Heart right ventricle (tissue), 16 donors: ENCODE results near the gene MAP7D3. TPM values are rescaled to one million over a fixed set of nuclear protein-coding genes. Genes with fewer than 3 reads are reported as not detected.
"Not testable (repeated sequence)": the region's sequence is repeated elsewhere in the genome, so short reads cannot be mapped to it uniquely, and the experiment has no call there.

Experiments
- ATAC-seq, 8 donors: fragments of 200-7000 bp; cut with Tn5 transposase; one replicate each; pipeline ENCODE4 v1.9.1; 2020; ENCODE audit warnings: mild to moderate bottlenecking in 8 of 8, moderate library complexity in 8 of 8, moderate number of reproducible peaks in 1 of 8
- DNase-seq, 2 donors: peaks; one replicate each; pipeline ENCODE4 v3.0.0-alpha.2; 2020
- H3K27ac ChIP-seq, 10 donors: fragments of 200-600 bp; sonication (generic) in 2 of 10; one replicate each; pipeline versions ENCODE4 v1.5.0 to v1.8.0; 2020 to 2022; ENCODE audit warnings: mild to moderate bottlenecking in 3 of 10
- H3K27me3 ChIP-seq, 7 donors: fragments of 200-600 bp; one replicate each; pipeline ENCODE4 v1.8.0; 2021 to 2022; ENCODE audit warnings: mild to moderate bottlenecking in 2 of 7
- H3K36me3 ChIP-seq, 9 donors: fragments of 200-600 bp; sonication (generic) in 1 of 9; one replicate each; pipeline versions ENCODE4 v1.5.0 to v1.8.0; 2020 to 2022; ENCODE audit warnings: mild to moderate bottlenecking in 2 of 9
- H3K4me1 ChIP-seq, 9 donors: fragments of 200-600 bp; sonication (generic) in 1 of 9; one replicate each; pipeline versions ENCODE4 v1.5.0 to v1.8.0; 2020 to 2022; ENCODE audit warnings: mild to moderate bottlenecking in 4 of 9
- H3K4me3 ChIP-seq, 10 donors: fragments of 200-600 bp; sonication (generic) in 2 of 10; one replicate each; pipeline versions ENCODE4 v1.5.0 to v1.8.0; 2020 to 2022; ENCODE audit warnings: mild to moderate bottlenecking in 7 of 10, moderate library complexity in 2 of 10
- H3K9me3 ChIP-seq, 11 donors: fragments of 200-600 bp in 10 of 11; sonication (generic) in 2 of 11; one replicate each; pipeline versions ENCODE4 v1.5.0 to v1.8.0; 2013 to 2022; ENCODE audit warnings: mild to moderate bottlenecking in 2 of 11, control low read depth in 1 of 11, moderate library complexity in 1 of 11
- WGBS, 2 donors: extraction: QIAGEN DNeasy Blood & Tissue Kit; methylation state at CpG; one replicate each; pipeline ENCODE4 v1.1.7; 2013; ENCODE audit warnings: inconsistent platforms in 1 of 2; 5-methylcytosine and 5-hydroxymethylcytosine counted together
- intact Hi-C, 10 donors: fragments of 100-400 bp; cut with DNase I; formaldehyde crosslinking; loops; one replicate each; pipeline versions ENCODE4 v1.11.1 to v1.14.2; 2022
- polyA plus RNA-seq, 2 donors: library from polyadenylated mRNA; stranded (reverse); fragments of 200-250 nt; gene quantifications; one replicate each; pipeline ENCODE4 v1.2.3, GENCODE V29; 2013
- total RNA-seq, 10 donors: library from RNA; stranded (reverse); fragmentation: NEBNext Ultra II Directional in 3 of 10; extraction: Animal tissue kit (Norgen Biotek cat#: 25700) in 3 of 10; gene quantifications; one replicate each; pipeline versions ENCODE4 v1.2.1 to v1.2.4, GENCODE V29; 2021 to 2023
- TF ChIP-seq, protein P1 (sequence below), 9 donors: fragments of 200-600 bp; sonication (generic) in 2 of 9; IDR thresholded peaks; one replicate each; pipeline versions ENCODE4 v1.5.0 to v1.8.0; 2021 to 2022; ENCODE audit warnings: antibody characterized with exemption in 9 of 9, mild to moderate bottlenecking in 5 of 9, moderate library complexity in 1 of 9
- donor health status: Arrhythmogenic right ventricular cardiomyopathy.
- donor health status: ischemic (EF 13 %, LVEDD 7.1; RV severe dilation, severe dysfunction).
- donor health status: healthy with polysubstance abuse.
- donor health status: DM: no; HTN: yes; CAD: no.
- donor health status: DM: no; HTN: no; CAD: no.
- donor health status: ischemic (EF 25% LVEDD 6.9; RV normal size, moderate dysfunction).
- donor health status: ischemic (EF 25% LVEDD 5.7; RV mildly dilated, moderate dysfunction).
- donor health status: healthy.
- donor health status: DM: yes; HTN: yes; CAD: no.
- donor health status: Ischemic cardiomyopathy.
- donor health status: ischemic (EF 35%, LVEDD 5.7; RV mildly dilated, moderate dysfunction).
- donor health status: nonischemic (EF 11% LVEDD 7.7; RV severe dilation, severe dysfunction).
- donor health status: DM: yes; HTN: yes; CAD: no.
- donor health status: PGD.
- donor health status: ischemic (EF 29% LVEDD 5.4; RV normal size, mild dysfunction).
- donor health status: nonischemic (EF 23%, LVEDD 6.1; RV moderate dilation, normal function).

The MAP7D3 gene
- total and polyA plus RNA-seq, 12 donors = 8.1 to 16.2 (median 14.0) TPM

DNA sequence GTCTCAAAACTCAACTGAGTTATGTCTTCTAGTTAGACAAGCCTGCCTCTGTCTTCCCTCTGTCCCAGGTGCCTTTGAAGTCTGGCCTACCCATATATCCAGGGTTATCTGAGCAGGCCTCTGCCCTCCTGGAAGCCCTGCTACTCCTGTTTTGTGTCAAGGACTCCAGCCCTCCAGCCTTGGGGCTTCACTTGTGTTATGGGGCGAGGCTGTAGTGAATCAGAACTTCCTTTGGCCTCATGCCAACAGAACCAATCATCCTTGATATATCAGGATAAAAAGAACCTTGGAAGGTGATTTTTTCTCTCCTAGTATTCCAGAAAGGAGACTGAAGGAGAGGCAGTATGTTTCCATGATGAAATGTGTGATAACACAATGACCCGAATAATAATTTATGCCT lies 40.6 kb upstream of the MAP7D3 start:
- Histone ChIP-seq H3K27ac (no peak overlapping the region), H3K27me3 (peaks cover 0 to 10% (median 0%) of the 10 kb centered on the region in 7 donors), H3K36me3 (no peaks in the 10 kb centered on the region), H3K4me3 (no peak overlapping the region), H3K4me1 (no peaks in the 10 kb centered on the region), H3K9me3 (no peaks in the 10 kb centered on the region)
- DNase-seq = no peak
- intact Hi-C loops = no loop called here
- 74 to 94% methylated on average over 2 of the region's 2 CpGs for WGBS, 2 donors
- ATAC-seq = no peak
- TF ChIP-seq, protein P1, sequence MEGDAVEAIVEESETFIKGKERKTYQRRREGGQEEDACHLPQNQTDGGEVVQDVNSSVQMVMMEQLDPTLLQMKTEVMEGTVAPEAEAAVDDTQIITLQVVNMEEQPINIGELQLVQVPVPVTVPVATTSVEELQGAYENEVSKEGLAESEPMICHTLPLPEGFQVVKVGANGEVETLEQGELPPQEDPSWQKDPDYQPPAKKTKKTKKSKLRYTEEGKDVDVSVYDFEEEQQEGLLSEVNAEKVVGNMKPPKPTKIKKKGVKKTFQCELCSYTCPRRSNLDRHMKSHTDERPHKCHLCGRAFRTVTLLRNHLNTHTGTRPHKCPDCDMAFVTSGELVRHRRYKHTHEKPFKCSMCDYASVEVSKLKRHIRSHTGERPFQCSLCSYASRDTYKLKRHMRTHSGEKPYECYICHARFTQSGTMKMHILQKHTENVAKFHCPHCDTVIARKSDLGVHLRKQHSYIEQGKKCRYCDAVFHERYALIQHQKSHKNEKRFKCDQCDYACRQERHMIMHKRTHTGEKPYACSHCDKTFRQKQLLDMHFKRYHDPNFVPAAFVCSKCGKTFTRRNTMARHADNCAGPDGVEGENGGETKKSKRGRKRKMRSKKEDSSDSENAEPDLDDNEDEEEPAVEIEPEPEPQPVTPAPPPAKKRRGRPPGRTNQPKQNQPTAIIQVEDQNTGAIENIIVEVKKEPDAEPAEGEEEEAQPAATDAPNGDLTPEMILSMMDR (IDR thresholded peaks at IDR 0.05) = no peak

DNA sequence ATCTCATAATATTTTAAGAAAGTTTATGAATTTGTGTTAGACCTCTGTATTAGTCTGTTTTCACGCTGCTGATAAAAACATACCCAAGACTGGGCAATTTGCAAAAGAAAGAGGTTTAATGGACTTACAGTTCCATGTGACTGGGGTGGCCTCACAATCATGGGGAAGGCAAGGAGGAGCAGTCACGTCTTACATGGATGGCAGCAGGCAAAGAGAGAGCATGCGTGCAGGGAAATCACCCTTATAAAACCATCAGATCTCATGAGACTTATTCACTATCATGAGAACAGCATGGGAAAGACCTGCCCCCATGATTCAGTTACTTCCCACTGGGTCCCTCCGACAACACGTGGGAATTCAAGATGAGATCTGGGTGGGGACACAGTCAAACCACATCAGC lies 35.2 kb upstream of the MAP7D3 start:
- H3K9me3 ChIP-seq, H3K36me3 ChIP-seq, intact Hi-C loops, H3K27me3 ChIP-seq, H3K4me3 ChIP-seq, DNase-seq, H3K4me1 ChIP-seq, H3K27ac ChIP-seq, ATAC-seq: not testable (repeated sequence)
- WGBS, 2 donors = 74 to 87% methylated on average over 5 of the region's 5 CpGs

- Histone ChIP-seq H3K27me3 (peaks cover 0 to 10% (median 0%) of the 10 kb centered on the region in 7 donors), H3K9me3 (no peaks in the 10 kb centered on the region), H3K4me1 (no peaks in the 10 kb centered on the region), H3K36me3 (no peaks in the 10 kb centered on the region), H3K27ac (no peak overlapping the region), H3K4me3 (no peak overlapping the region)
- TF ChIP-seq, protein P1 (IDR thresholded peaks at IDR 0.05) = no peak
- DNase-seq (no peak), ATAC-seq (peak in 1 of 8 donors; percentile 25)
- intact Hi-C loops = loop anchor here in 2 of 10 donors (10.0 kb wide), 1 partner anchor 299 kb away; no protein-coding TSS in a partner anchor
- WGBS, 2 donors = 62 to 69% methylated on average over 4 of the region's 4 CpGs
Observed at GRCh38 chrX:136275553-136275952, 24.4 kb upstream of the MAP7D3 start.

- DNase-seq = no peak
- H3K4me1 ChIP-seq = no peaks in the 10 kb centered on the region
- intact Hi-C loops = loop anchor here in 4 of 10 donors (5.0 to 10.0 kb wide), 2 partner anchors 247 to 301 kb away; no protein-coding TSS in a partner anchor
- no peaks in the 10 kb centered on the region for H3K9me3 ChIP-seq
- no peak overlapping the region for H3K27ac ChIP-seq
- no peaks in the 10 kb centered on the region for H3K36me3 ChIP-seq
- peak in 1 of 8 donors; percentile 53 for ATAC-seq
- TF ChIP-seq, protein P1 (IDR thresholded peaks at IDR 0.05) = no peak
- WGBS, 2 donors = 72 to 74% methylated on average over 1 of the region's 1 CpG
- no peak overlapping the region for H3K4me3 ChIP-seq
- H3K27me3 ChIP-seq = peaks cover 0 to 6% (median 0%) of the 10 kb centered on the region in 7 donors
Observed at GRCh38 chrX:136273986-136274385, 22.8 kb upstream of the MAP7D3 start.

DNA sequence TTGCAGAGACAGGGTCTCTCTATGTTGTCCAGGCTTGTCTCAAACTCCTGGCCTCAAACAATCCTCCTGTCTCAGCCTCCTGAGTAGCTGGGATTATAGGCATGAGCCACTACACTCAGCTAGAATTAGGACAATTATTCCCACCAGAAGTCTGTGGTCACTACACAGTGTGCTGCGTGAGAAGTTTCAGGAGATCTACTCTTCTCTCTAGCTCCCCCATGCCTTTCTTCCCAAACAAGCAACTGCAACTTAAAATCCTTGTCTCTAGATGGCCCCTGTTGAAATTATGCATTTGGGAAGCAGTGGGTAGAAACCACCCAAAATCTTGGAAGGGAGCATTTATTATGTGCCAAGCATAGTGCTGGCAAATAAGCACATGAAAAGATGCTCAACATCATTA lies 21.1 kb upstream of the MAP7D3 start:
- no peak for ATAC-seq
- TF ChIP-seq, protein P1 (IDR thresholded peaks at IDR 0.05) = no peak
- Histone ChIP-seq H3K4me1 (no peaks in the 10 kb centered on the region), H3K4me3 (no peak overlapping the region), H3K9me3 (no peaks in the 10 kb centered on the region), H3K27ac (no peak overlapping the region), H3K36me3 (no peaks in the 10 kb centered on the region), H3K27me3 (peaks cover 0 to 6% (median 0%) of the 10 kb centered on the region in 7 donors)
- WGBS, 2 donors = 25 to 34% methylated on average over 1 of the region's 1 CpG
- intact Hi-C loops = loop anchor here in 4 of 10 donors (5.0 to 10.0 kb wide), 2 partner anchors 245 to 302 kb away; no protein-coding TSS in a partner anchor
- no peak for DNase-seq
